HG02623 (cell line): ENCODE measurements around the gene ZFHX2.
"Not testable (repeated sequence)": the region's sequence is repeated elsewhere in the genome, so short reads cannot be mapped to it uniquely, and the experiment has no call there.

ENCODE experiments used
- ATAC-seq: cut with Tn5 transposase; IDR thresholded peaks from one replicate; pipeline ENCODE4 v1.9.1; 2021; ENCODE audit warnings: moderate library complexity; ENCODE audit not compliant: unreplicated experiment

ZFHX2 gene

GRCh38 chr14:23551266-23552028 lies at the start of gene ZFHX2:
Gene ZFHX2 (minus strand): TSS chr14:23551765. CDS start chr14:23535325, 16,440 bp downstream.
- peak; percentile 55 for ATAC-seq

GRCh38 chr14:23600806-23601205 lies 49.2 kb upstream of the ZFHX2 start:
- ATAC-seq, result no peak

- no peak for ATAC-seq
These were observed 48.8 kb upstream of the ZFHX2 start for GRCh38 chr14:23600322-23600707.

- not testable (repeated sequence) for ATAC-seq
These were observed 42.6 kb upstream of the ZFHX2 start for GRCh38 chr14:23594191-23594590.

GRCh38 chr14:23590198-23590597 lies 38.6 kb upstream of the ZFHX2 start:
- ATAC-seq, result no peak

- ATAC-seq, result no peak
These were observed 38.0 kb upstream of the ZFHX2 start for GRCh38 chr14:23589606-23590005.

- peak; percentile 91 for ATAC-seq
These were observed 37.5 kb upstream of the ZFHX2 start for GRCh38 chr14:23588884-23589598.

- ATAC-seq, result not testable (repeated sequence)
These were observed 33.1 kb upstream of the ZFHX2 start for GRCh38 chr14:23584527-23585203.

- ATAC-seq, result not testable (repeated sequence)
These were observed 32.4 kb upstream of the ZFHX2 start for GRCh38 chr14:23583761-23584526.

GRCh38 chr14:23582906-23583760 lies 31.6 kb upstream of the ZFHX2 start:
- no peak for ATAC-seq

- ATAC-seq, result no peak
These were observed 29.4 kb upstream of the ZFHX2 start for GRCh38 chr14:23580948-23581281.

GRCh38 chr14:23580152-23580926 lies 28.8 kb upstream of the ZFHX2 start:
- ATAC-seq, result no peak

- no peak for ATAC-seq
These were observed 28.2 kb upstream of the ZFHX2 start for GRCh38 chr14:23579739-23580138.

- ATAC-seq, result no peak
These were observed 27.7 kb upstream of the ZFHX2 start for GRCh38 chr14:23579311-23579630.

GRCh38 chr14:23578560-23579310 lies 27.2 kb upstream of the ZFHX2 start, which contains the start of gene JPH4:
Gene JPH4 (minus strand): TSS chr14:23578790. CDS start chr14:23577453, 1,337 bp downstream.
- no peak for ATAC-seq

GRCh38 chr14:23577710-23578392 lies 26.3 kb upstream of the ZFHX2 start:
- ATAC-seq, result no peak

- ATAC-seq, result no peak
These were observed 25.6 kb upstream of the ZFHX2 start for GRCh38 chr14:23577004-23577681.
